Skeletal muscle satellite cell (primary cell): ENCODE measurements around the gene TMPRSS11F.

ENCODE experiments used
- H3K27me3 ChIP-seq: 2 replicates; pipeline ENCODE4 v1.7.0; 2013; ENCODE audit warnings: low read length; ENCODE audit not compliant: control insufficient read depth, insufficient read depth
- H3K36me3 ChIP-seq: 2 replicates; pipeline ENCODE4 v1.7.0; 2013; ENCODE audit warnings: mild to moderate bottlenecking, control low read depth, low read length; ENCODE audit not compliant: insufficient read depth
- H3K4me1 ChIP-seq: 2 replicates; pipeline ENCODE4 v1.7.0; 2013; ENCODE audit warnings: low read length; ENCODE audit not compliant: control insufficient read depth, insufficient read depth
- H3K4me2 ChIP-seq: 2 replicates; pipeline ENCODE4 v1.7.0; 2013; ENCODE audit warnings: mild to moderate bottlenecking, low read length
- H3K4me3 ChIP-seq: 2 replicates; pipeline ENCODE4 v1.7.0; 2013; ENCODE audit warnings: low read length
- H3K9ac ChIP-seq: 2 replicates; pipeline ENCODE4 v1.7.0; 2013; ENCODE audit warnings: mild to moderate bottlenecking, low read depth, low read length, moderate library complexity
- H3K9me3 ChIP-seq: replicated peaks from 2 replicates; pipeline ENCODE4 v1.7.0; 2013; ENCODE audit warnings: mild to moderate bottlenecking, control low read depth, low read length
- small RNA-seq: library from RNA; depleted of rRNA; stranded (forward); fragments of <200 nt; gene quantifications from one replicate; pipeline ENCODE3, GENCODE V24; 2012

Gene TMPRSS11F

GRCh38 chr4:68077301-68077700 is 52.4 kb downstream of the TMPRSS11F start:
- H3K9me3 ChIP-seq = no peaks in the 10 kb centered on the region
- H3K4me1 ChIP-seq = no peaks in the 10 kb centered on the region
- no peaks in the 10 kb centered on the region for H3K36me3 ChIP-seq
- no peak overlapping the region for H3K4me2 ChIP-seq
- no peak overlapping the region for H3K9ac ChIP-seq
- no peaks in the 10 kb centered on the region for H3K27me3 ChIP-seq
- no peak overlapping the region for H3K4me3 ChIP-seq

GRCh38 chr4:68076194-68076593 is 53.5 kb downstream of the TMPRSS11F start:
- no peak overlapping the region for H3K4me3 ChIP-seq
- no peaks in the 10 kb centered on the region for H3K4me1 ChIP-seq
- no peak overlapping the region for H3K9ac ChIP-seq
- no peaks in the 10 kb centered on the region for H3K27me3 ChIP-seq
- no peak overlapping the region for H3K4me2 ChIP-seq
- H3K9me3 ChIP-seq = no peaks in the 10 kb centered on the region
- H3K36me3 ChIP-seq = no peaks in the 10 kb centered on the region

- no peaks in the 10 kb centered on the region for H3K9me3 ChIP-seq
- no peaks in the 10 kb centered on the region for H3K27me3 ChIP-seq
- H3K4me1 ChIP-seq = no peaks in the 10 kb centered on the region
- no peak overlapping the region for H3K4me3 ChIP-seq
- H3K36me3 ChIP-seq = no peaks in the 10 kb centered on the region
- no peak overlapping the region for H3K9ac ChIP-seq
- H3K4me2 ChIP-seq = no peak overlapping the region
Observed at GRCh38 chr4:68074397-68074796, 55.3 kb downstream of the TMPRSS11F start.

DNA sequence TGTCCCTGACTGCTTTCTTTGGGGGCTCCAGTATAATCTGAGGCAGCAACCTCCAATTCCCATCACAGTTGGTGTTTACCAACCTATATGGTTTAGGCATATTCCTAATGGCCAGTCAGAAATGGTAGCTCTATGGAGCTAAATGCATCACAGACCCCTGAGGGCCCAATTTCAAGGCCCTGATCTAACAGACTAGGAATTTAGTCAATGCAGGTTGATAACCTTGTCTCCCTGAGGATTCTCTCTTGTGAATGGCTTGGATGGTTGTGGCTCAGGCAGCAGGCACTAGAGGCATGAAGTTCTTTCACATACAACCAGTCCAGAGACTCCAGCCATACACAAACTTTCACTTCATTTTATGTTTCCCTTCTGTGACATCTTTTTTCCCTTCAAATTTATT is 59.4 kb downstream of the TMPRSS11F start:
- H3K36me3 ChIP-seq = no peaks in the 10 kb centered on the region
- no peak overlapping the region for H3K4me3 ChIP-seq
- H3K4me1 ChIP-seq = no peaks in the 10 kb centered on the region
- no peaks in the 10 kb centered on the region for H3K27me3 ChIP-seq
- H3K9ac ChIP-seq = no peak overlapping the region
- no peaks in the 10 kb centered on the region for H3K9me3 ChIP-seq
- no peak overlapping the region for H3K4me2 ChIP-seq

DNA sequence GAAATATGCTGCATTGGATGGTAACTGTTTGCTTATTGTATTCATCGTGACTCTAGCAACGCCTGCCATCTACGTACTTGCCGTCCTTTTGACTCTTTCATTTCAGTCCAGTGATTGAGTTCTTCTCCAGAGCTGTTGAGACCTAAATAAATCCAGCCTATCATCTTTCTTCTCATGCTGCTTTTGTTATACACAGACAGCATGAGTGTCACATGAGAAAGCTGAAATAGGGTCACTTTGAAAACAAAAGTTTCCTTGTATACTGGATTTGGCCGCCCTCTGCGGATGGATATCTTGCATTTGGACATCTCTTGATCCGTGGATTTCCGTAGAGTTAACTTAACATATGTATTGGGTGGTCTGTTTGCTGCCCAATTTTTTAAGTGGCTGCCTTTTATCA is 67.2 kb downstream of the TMPRSS11F start:
- Histone ChIP-seq H3K4me1 (no peaks in the 10 kb centered on the region), H3K36me3 (no peaks in the 10 kb centered on the region), H3K9ac (no peak overlapping the region), H3K27me3 (no peaks in the 10 kb centered on the region), H3K4me2 (no peak overlapping the region), H3K4me3 (no peak overlapping the region), H3K9me3 (no peaks in the 10 kb centered on the region)

- Histone ChIP-seq H3K4me2 (no peak overlapping the region), H3K4me1 (no peaks in the 10 kb centered on the region), H3K9me3 (no peaks in the 10 kb centered on the region)
Observed at GRCh38 chr4:68038272-68038671, 91.4 kb downstream of the TMPRSS11F start.

DNA sequence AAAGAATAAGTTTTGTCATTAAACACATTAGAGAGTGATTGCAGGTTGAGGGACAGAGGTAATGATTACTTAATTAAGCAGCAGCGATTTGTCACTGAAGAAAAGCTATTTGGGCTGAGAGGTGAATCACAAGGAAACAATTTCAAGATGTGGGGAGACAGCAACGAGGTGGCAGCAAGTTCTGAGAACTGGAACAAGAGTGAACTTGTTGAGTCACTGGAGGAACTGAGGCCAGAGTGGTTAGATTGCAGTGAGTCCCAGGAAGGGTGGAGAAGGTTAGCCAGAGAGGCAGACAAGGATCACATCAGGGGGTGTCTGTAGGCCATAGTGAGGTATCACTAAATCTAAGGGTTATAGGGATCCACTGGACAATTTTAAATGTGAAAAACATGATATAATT is 108.5 kb downstream of the TMPRSS11F start:
- Histone ChIP-seq H3K9me3 (no peaks in the 10 kb centered on the region), H3K4me2 (no peak overlapping the region), H3K4me1 (no peaks in the 10 kb centered on the region), H3K36me3 (no peaks in the 10 kb centered on the region), H3K27me3 (no peaks in the 10 kb centered on the region), H3K9ac (no peak overlapping the region), H3K4me3 (no peak overlapping the region)

More at GRCh38 chr4:68038272-68038671, 91.4 kb downstream of the TMPRSS11F start:
- Histone ChIP-seq H3K9ac (no peak overlapping the region), H3K36me3 (no peaks in the 10 kb centered on the region), H3K27me3 (no peaks in the 10 kb centered on the region), H3K4me3 (no peak overlapping the region)

- Histone ChIP-seq H3K4me2 (no peak overlapping the region), H3K36me3 (no peaks in the 10 kb centered on the region), H3K9ac (no peak overlapping the region), H3K9me3 (no peaks in the 10 kb centered on the region), H3K27me3 (no peaks in the 10 kb centered on the region), H3K4me3 (no peak overlapping the region), H3K4me1 (no peaks in the 10 kb centered on the region)
Observed at GRCh38 chr4:68011684-68012083, 118.0 kb downstream of the TMPRSS11F start.

Small RNA genes within 50 kb of the gene (small RNA-seq; reads per million reads assigned to genes)
- gene RNU6-95P = 0.77 reads per million, percentile 14 among the genes with 10 or more reads in this experiment
